ENCODE results near the gene SERPINB3. TPM values are rescaled to one million over a fixed set of nuclear protein-coding genes. Genes with fewer than 3 reads are reported as not detected.

Gene SERPINB3
- total and polyA plus RNA-seq, 4 donors = 0.05 TPM; not detected in 3

DNA sequence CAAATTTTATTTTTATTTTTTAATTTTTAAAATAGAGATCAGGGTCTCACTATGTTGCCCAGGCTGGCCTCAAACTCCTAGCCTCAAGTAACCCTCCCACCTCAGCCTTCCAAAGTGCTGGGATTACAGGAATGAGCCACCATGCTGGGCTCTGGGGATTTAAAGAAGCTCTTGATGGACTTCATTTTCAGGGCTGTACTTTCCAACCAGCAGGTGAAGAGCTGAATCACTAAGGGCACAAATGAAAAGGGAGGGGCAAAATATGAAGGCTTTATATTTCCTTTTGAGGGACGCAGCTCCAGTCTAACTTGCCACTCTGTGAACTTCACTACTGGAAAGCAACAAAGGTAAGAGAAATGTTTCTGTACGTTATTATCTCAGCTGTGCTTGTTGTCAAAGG lies 41.0 kb upstream of the SERPINB3 start, which contains the start of gene SERPINB11:
TSS of gene SERPINB11 (plus strand) at position 301 of the 400 bp plus-strand sequence. CDS start 7,234 bp downstream, outside the sequence.
- Histone ChIP-seq H3K36me3 (ENCODE audit: control insufficient read depth in 4 of 4, insufficient read depth in 3 of 4, low read depth in 1 of 4, low read length in 3 of 4) (no peaks in the 10 kb centered on the region), H3K9ac (ENCODE audit: low read depth in 1 of 2, low read length in 2 of 2) (no peak within 1 kb of the TSS), H3K27ac (ENCODE audit: low read depth in 1 of 2, low read length in 2 of 2) (no peak within 1 kb of the TSS), H3K4me1 (ENCODE audit: control insufficient read depth in 4 of 4, insufficient read depth in 4 of 4, low read length in 3 of 4) (peaks cover 0 to 3% (median 0%) of the 10 kb centered on the region in 4 donors), H3K9me3 (ENCODE audit: control insufficient read depth in 4 of 4, low read length in 3 of 4) (no peaks in the 10 kb centered on the region), H3K4me3 (ENCODE audit: low read depth in 1 of 3, low read length in 3 of 3) (no peak within 1 kb of the TSS), H3K27me3 (ENCODE audit: control insufficient read depth in 4 of 4, insufficient read depth in 4 of 4, low read length in 3 of 4) (no peaks in the 10 kb centered on the region)
- no peak for DNase-seq (ENCODE audit: low spot score)
- TF ChIP-seq GABPA (IDR thresholded peaks at IDR 0.05 in 1 of 2, conservative IDR thresholded peaks at IDR 0.05 in 1 of 2) (no peak), FOXA1 (IDR thresholded peaks at IDR 0.05) (no peak), EGR1 (IDR thresholded peaks at IDR 0.05; ENCODE audit: low read depth in 2 of 2) (no peak), TAF1 (conservative IDR thresholded peaks at IDR 0.05) (no peak), NR2F2 (IDR thresholded peaks at IDR 0.05) (no peak), SP1 (IDR thresholded peaks at IDR 0.05) (no peak), YY1 (IDR thresholded peaks at IDR 0.05) (no peak), RAD21 (IDR thresholded peaks at IDR 0.05) (no peak), HNF4A (conservative IDR thresholded peaks at IDR 0.05) (no peak), RXRA (IDR thresholded peaks at IDR 0.05) (no peak), FOXA2 (IDR thresholded peaks at IDR 0.05) (no peak)
- TF ChIP-seq, protein P1, sequence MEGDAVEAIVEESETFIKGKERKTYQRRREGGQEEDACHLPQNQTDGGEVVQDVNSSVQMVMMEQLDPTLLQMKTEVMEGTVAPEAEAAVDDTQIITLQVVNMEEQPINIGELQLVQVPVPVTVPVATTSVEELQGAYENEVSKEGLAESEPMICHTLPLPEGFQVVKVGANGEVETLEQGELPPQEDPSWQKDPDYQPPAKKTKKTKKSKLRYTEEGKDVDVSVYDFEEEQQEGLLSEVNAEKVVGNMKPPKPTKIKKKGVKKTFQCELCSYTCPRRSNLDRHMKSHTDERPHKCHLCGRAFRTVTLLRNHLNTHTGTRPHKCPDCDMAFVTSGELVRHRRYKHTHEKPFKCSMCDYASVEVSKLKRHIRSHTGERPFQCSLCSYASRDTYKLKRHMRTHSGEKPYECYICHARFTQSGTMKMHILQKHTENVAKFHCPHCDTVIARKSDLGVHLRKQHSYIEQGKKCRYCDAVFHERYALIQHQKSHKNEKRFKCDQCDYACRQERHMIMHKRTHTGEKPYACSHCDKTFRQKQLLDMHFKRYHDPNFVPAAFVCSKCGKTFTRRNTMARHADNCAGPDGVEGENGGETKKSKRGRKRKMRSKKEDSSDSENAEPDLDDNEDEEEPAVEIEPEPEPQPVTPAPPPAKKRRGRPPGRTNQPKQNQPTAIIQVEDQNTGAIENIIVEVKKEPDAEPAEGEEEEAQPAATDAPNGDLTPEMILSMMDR (IDR thresholded peaks at IDR 0.05; ENCODE audit: low read depth, low read length, missing input control) = no peak
- TF ChIP-seq, protein P2, sequence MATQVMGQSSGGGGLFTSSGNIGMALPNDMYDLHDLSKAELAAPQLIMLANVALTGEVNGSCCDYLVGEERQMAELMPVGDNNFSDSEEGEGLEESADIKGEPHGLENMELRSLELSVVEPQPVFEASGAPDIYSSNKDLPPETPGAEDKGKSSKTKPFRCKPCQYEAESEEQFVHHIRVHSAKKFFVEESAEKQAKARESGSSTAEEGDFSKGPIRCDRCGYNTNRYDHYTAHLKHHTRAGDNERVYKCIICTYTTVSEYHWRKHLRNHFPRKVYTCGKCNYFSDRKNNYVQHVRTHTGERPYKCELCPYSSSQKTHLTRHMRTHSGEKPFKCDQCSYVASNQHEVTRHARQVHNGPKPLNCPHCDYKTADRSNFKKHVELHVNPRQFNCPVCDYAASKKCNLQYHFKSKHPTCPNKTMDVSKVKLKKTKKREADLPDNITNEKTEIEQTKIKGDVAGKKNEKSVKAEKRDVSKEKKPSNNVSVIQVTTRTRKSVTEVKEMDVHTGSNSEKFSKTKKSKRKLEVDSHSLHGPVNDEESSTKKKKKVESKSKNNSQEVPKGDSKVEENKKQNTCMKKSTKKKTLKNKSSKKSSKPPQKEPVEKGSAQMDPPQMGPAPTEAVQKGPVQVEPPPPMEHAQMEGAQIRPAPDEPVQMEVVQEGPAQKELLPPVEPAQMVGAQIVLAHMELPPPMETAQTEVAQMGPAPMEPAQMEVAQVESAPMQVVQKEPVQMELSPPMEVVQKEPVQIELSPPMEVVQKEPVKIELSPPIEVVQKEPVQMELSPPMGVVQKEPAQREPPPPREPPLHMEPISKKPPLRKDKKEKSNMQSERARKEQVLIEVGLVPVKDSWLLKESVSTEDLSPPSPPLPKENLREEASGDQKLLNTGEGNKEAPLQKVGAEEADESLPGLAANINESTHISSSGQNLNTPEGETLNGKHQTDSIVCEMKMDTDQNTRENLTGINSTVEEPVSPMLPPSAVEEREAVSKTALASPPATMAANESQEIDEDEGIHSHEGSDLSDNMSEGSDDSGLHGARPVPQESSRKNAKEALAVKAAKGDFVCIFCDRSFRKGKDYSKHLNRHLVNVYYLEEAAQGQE (IDR thresholded peaks at IDR 0.05) = no peak
- TF ChIP-seq, protein P3, sequence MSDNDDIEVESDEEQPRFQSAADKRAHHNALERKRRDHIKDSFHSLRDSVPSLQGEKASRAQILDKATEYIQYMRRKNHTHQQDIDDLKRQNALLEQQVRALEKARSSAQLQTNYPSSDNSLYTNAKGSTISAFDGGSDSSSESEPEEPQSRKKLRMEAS (IDR thresholded peaks at IDR 0.05) = no peak
- TF ChIP-seq, protein P4, sequence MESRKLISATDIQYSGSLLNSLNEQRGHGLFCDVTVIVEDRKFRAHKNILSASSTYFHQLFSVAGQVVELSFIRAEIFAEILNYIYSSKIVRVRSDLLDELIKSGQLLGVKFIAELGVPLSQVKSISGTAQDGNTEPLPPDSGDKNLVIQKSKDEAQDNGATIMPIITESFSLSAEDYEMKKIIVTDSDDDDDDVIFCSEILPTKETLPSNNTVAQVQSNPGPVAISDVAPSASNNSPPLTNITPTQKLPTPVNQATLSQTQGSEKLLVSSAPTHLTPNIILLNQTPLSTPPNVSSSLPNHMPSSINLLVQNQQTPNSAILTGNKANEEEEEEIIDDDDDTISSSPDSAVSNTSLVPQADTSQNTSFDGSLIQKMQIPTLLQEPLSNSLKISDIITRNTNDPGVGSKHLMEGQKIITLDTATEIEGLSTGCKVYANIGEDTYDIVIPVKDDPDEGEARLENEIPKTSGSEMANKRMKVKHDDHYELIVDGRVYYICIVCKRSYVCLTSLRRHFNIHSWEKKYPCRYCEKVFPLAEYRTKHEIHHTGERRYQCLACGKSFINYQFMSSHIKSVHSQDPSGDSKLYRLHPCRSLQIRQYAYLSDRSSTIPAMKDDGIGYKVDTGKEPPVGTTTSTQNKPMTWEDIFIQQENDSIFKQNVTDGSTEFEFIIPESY (IDR thresholded peaks at IDR 0.05) = no peak
- TF ChIP-seq, protein P5, sequence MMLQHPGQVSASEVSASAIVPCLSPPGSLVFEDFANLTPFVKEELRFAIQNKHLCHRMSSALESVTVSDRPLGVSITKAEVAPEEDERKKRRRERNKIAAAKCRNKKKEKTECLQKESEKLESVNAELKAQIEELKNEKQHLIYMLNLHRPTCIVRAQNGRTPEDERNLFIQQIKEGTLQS (IDR thresholded peaks at IDR 0.05) = no peak
- 89% methylated on average over 2 of the region's 2 CpGs for WGBS

Measured in liver (tissue), 9 donors.